Measurements from ENCODE around the gene ATP8B4.

Gene ATP8B4

GRCh38 chr15:49883121-49883520 is 235.9 kb downstream of the ATP8B4 start:
- DNase-seq = no peak

- DNase-seq = no peak
Measured at GRCh38 chr15:49881866-49882265, 237.2 kb downstream of the ATP8B4 start.

GRCh38 chr15:49881433-49881832 is 237.6 kb downstream of the ATP8B4 start:
- DNase-seq = no peak

GRCh38 chr15:49877873-49878521 is 241.0 kb downstream of the ATP8B4 start:
- no peak for DNase-seq

GRCh38 chr15:49877117-49877872 is 241.7 kb downstream of the ATP8B4 start:
- no peak for DNase-seq

GRCh38 chr15:49876401-49877038 is 242.5 kb downstream of the ATP8B4 start:
- DNase-seq = no peak

- DNase-seq = no peak
Measured at GRCh38 chr15:49875392-49875791, 243.6 kb downstream of the ATP8B4 start.

GRCh38 chr15:49870472-49870871 is 248.6 kb downstream of the ATP8B4 start:
- DNase-seq = no peak

- no peak for DNase-seq
Measured at GRCh38 chr15:49868348-49868747, 250.7 kb downstream of the ATP8B4 start.

GRCh38 chr15:49865925-49866757 is 252.9 kb downstream of the ATP8B4 start:
- peak; percentile 3 for DNase-seq

- DNase-seq = no peak
Measured at GRCh38 chr15:49864251-49864650, 254.8 kb downstream of the ATP8B4 start.

GRCh38 chr15:49863431-49864224 is 255.4 kb downstream of the ATP8B4 start:
- DNase-seq = no peak

- DNase-seq = no peak
Measured at GRCh38 chr15:49860101-49860500, 258.9 kb downstream of the ATP8B4 start.

- no peak for DNase-seq
Measured at GRCh38 chr15:49857496-49858475, 261.2 kb downstream of the ATP8B4 start.

GRCh38 chr15:49855917-49856637 is 263.0 kb downstream of the ATP8B4 start:
- no peak for DNase-seq

- no peak for DNase-seq
Measured at GRCh38 chr15:49852756-49853155, 266.3 kb downstream of the ATP8B4 start.

GRCh38 chr15:49848807-49849206 is 270.2 kb downstream of the ATP8B4 start:
- DNase-seq = no peak

GRCh38 chr15:49848282-49848724 is 270.7 kb downstream of the ATP8B4 start:
- DNase-seq = no peak

GRCh38 chr15:49847423-49848281 is 271.4 kb downstream of the ATP8B4 start:
- DNase-seq = no peak

Measured in DMS153 (cell line).